ENCODE results near the gene ATP7B.

ATP7B gene

GRCh38 chr13:52020191-52020590 lies 8.9 kb upstream of the ATP7B start:
- no peak overlapping the region for H3K4me3 ChIP-seq (ENCODE audit: low read depth, low read length)
- TF ChIP-seq MYC (IDR thresholded peaks at IDR 0.05; ENCODE audit: low read depth, low read length) = no peak
- TF ChIP-seq POLR2A (IDR thresholded peaks at IDR 0.05; ENCODE audit: extremely low read depth, insufficient read length) = no peak
- no peak for DNase-seq (ENCODE audit: low read depth)

- DNase-seq (ENCODE audit: low read depth) = no peak
- no peak for TF ChIP-seq POLR2A (IDR thresholded peaks at IDR 0.05; ENCODE audit: extremely low read depth, insufficient read length)
- TF ChIP-seq MYC (IDR thresholded peaks at IDR 0.05; ENCODE audit: low read depth, low read length) = no peak
- TF ChIP-seq CTCF (IDR thresholded peaks at IDR 0.05; ENCODE audit: low read depth, low read length) = no peak
- TF ChIP-seq MAX (IDR thresholded peaks at IDR 0.05; ENCODE audit: low read depth, low read length) = no peak
- no peak overlapping the region for H3K4me3 ChIP-seq (ENCODE audit: low read depth, low read length)
Observed at GRCh38 chr13:52016296-52016695, 5.0 kb upstream of the ATP7B start.

GRCh38 chr13:52012512-52012836 lies 1.2 kb upstream of the ATP7B start:
- no peak for DNase-seq (ENCODE audit: low read depth)
- TF ChIP-seq MAX (IDR thresholded peaks at IDR 0.05; ENCODE audit: low read depth, low read length) = no peak
- no peak for TF ChIP-seq POLR2A (IDR thresholded peaks at IDR 0.05; ENCODE audit: extremely low read depth, insufficient read length)
- TF ChIP-seq CTCF (IDR thresholded peaks at IDR 0.05; ENCODE audit: low read depth, low read length) = no peak
- no peak for TF ChIP-seq MYC (IDR thresholded peaks at IDR 0.05; ENCODE audit: low read depth, low read length)
- H3K4me3 ChIP-seq (ENCODE audit: low read depth, low read length) = peak overlapping the region; percentile 90

- DNase-seq (ENCODE audit: low read depth) = peak; percentile 99
- TF ChIP-seq MAX (IDR thresholded peaks at IDR 0.05; ENCODE audit: low read depth, low read length) (peak; percentile 80), MYC (IDR thresholded peaks at IDR 0.05; ENCODE audit: low read depth, low read length) (peak; percentile 72), CTCF (IDR thresholded peaks at IDR 0.05; ENCODE audit: low read depth, low read length) (no peak), POLR2A (IDR thresholded peaks at IDR 0.05; ENCODE audit: extremely low read depth, insufficient read length) (peak; percentile 83)
- peak within 1 kb of the TSS; percentile 90 for H3K4me3 ChIP-seq (ENCODE audit: low read depth, low read length)
Observed at GRCh38 chr13:52011632-52012511, 622 bp upstream of the ATP7B start, which contains the start of gene ALG11. Gene ALG11 (plus strand): TSS chr13:52012398. CDS start chr13:52012419, 21 bp downstream.

GRCh38 chr13:52009946-52010345 lies 1.3 kb downstream of the ATP7B start:
- no peak for DNase-seq (ENCODE audit: low read depth)
- no peak overlapping the region for H3K4me3 ChIP-seq (ENCODE audit: low read depth, low read length)
- no peak for TF ChIP-seq CTCF (IDR thresholded peaks at IDR 0.05; ENCODE audit: low read depth, low read length)
- no peak for TF ChIP-seq POLR2A (IDR thresholded peaks at IDR 0.05; ENCODE audit: extremely low read depth, insufficient read length)
- TF ChIP-seq MYC (IDR thresholded peaks at IDR 0.05; ENCODE audit: low read depth, low read length) = no peak
- TF ChIP-seq MAX (IDR thresholded peaks at IDR 0.05; ENCODE audit: low read depth, low read length) = no peak

GRCh38 chr13:52006523-52007245 lies 4.6 kb downstream of the ATP7B start:
- TF ChIP-seq MYC (IDR thresholded peaks at IDR 0.05; ENCODE audit: low read depth, low read length) (no peak), POLR2A (IDR thresholded peaks at IDR 0.05; ENCODE audit: extremely low read depth, insufficient read length) (no peak), MAX (IDR thresholded peaks at IDR 0.05; ENCODE audit: low read depth, low read length) (no peak), CTCF (IDR thresholded peaks at IDR 0.05; ENCODE audit: low read depth, low read length) (no peak)
- H3K4me3 ChIP-seq (ENCODE audit: low read depth, low read length) = no peak overlapping the region
- DNase-seq (ENCODE audit: low read depth) = no peak
